Upper lobe of left lung (tissue), 4 donors: ENCODE data around the gene GABRB1.

Source experiments
- CTCF ChIP-seq, 6 experiments: fragments of 450-650 bp in 4 of 6; fragments of 200-600 bp in 2 of 6; sonication (generic) in 2 of 6; IDR thresholded peaks; one replicate each; pipeline ENCODE4 v1.5.1; 2016 to 2019; ENCODE audit warnings: antibody characterized with exemption in 6 of 6
- EP300 ChIP-seq, 4 donors: sonication (generic); formaldehyde crosslinking; IDR thresholded peaks; one replicate each; pipeline ENCODE4 v1.5.1; 2017; ENCODE audit warnings: antibody characterized with exemption in 4 of 4, control low read depth in 2 of 4
- POLR2AphosphoS5 ChIP-seq, 2 donors: sonication (generic); formaldehyde crosslinking; IDR thresholded peaks; one replicate each; pipeline ENCODE4 v1.5.1; 2017; ENCODE audit warnings: antibody characterized with exemption in 2 of 2

GRCh38 chr4:47000406-47000805, 31.0 kb upstream of the GABRB1 start:
- no peak for TF ChIP-seq CTCF (IDR thresholded peaks at IDR 0.05)
- TF ChIP-seq EP300 (IDR thresholded peaks at IDR 0.05) = no peak
- TF ChIP-seq POLR2AphosphoS5 (IDR thresholded peaks at IDR 0.05) = no peak
